Limb (tissue), 2 donors: ENCODE measurements around the gene ACOT2.
A peak's percentile ranks its signal among the peaks of the same experiment; 100 is the strongest.
"Not testable (repeated sequence)": the region's sequence is repeated elsewhere in the genome, so short reads cannot be mapped to it uniquely, and the experiment has no call there.

Experiments used
- DNase-seq, 2 donors: peaks; one replicate each; pipeline ENCODE4 v3.0.0-alpha.2; 2016; ENCODE audit errors: extremely low spot score in 2 of 2

ACOT2 gene, protein sequence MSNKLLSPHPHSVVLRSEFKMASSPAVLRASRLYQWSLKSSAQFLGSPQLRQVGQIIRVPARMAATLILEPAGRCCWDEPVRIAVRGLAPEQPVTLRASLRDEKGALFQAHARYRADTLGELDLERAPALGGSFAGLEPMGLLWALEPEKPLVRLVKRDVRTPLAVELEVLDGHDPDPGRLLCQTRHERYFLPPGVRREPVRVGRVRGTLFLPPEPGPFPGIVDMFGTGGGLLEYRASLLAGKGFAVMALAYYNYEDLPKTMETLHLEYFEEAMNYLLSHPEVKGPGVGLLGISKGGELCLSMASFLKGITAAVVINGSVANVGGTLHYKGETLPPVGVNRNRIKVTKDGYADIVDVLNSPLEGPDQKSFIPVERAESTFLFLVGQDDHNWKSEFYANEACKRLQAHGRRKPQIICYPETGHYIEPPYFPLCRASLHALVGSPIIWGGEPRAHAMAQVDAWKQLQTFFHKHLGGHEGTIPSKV

DNA sequence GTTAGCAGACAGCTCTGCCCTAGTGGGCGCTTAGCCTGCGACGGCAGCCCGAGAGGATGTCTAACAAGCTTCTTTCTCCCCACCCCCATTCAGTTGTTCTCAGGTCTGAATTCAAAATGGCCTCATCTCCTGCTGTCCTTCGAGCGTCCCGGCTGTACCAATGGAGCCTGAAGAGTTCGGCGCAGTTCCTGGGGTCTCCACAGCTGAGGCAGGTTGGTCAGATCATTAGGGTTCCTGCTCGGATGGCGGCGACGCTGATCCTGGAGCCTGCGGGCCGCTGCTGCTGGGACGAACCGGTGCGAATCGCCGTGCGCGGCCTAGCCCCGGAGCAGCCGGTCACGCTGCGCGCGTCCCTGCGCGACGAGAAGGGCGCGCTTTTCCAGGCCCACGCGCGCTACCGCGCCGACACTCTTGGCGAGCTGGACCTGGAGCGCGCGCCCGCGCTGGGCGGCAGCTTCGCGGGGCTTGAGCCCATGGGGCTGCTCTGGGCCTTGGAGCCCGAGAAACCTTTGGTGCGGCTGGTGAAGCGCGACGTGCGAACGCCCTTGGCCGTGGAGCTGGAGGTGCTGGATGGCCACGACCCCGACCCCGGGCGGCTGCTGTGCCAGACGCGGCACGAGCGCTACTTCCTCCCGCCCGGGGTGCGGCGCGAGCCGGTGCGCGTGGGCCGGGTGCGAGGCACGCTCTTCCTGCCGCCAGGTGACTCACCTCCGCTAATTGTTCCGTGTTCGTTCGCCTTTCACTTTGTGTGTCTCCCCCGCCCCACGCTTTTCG lies at the start of gene ACOT2:
Gene ACOT2 (plus strand): TSS at position 29 of the 774 bp plus-strand sequence. CDS start 28 bp downstream, at position 57.
- peak; percentile 85 to 86 for DNase-seq

DNA sequence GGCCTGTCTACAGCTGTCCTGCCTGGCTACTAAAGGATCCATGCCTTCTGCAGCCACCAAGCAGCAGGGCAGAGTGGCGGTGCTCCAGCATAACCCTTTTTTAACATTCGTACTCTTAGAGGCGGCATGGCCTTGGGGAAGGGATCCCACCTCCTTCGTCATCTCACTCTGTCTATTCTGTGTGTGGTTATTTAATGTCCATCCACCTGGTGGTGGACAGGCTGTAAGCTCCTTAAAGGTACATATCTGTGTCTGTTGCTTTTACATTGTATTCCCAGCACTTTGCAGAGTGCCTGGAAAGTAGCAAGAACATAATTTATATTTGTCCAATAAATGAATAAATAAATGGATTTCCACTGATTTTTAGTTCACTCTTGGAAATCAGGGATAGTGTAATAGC lies 47.8 kb upstream of the ACOT2 start:
- no peak for DNase-seq

DNA sequence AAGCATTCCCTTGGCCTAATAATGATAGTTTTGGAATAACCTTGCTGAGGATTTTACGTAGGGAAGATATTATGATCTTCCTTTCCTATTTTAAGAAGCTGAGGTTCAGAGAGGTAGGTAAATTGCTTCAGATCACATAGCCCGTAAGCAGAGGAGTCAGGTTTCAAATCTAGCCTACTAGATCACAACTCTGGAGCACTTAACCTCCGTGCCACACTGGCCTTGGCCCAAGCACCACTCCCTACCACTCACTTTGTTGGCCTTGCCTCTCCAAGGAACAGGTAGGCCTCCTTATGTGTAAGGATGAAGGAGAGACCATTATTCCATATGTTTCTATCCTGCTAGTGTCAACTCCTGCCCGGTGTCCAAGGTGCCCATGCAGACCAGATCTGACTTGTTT lies 44.5 kb upstream of the ACOT2 start:
- no peak for DNase-seq

DNA sequence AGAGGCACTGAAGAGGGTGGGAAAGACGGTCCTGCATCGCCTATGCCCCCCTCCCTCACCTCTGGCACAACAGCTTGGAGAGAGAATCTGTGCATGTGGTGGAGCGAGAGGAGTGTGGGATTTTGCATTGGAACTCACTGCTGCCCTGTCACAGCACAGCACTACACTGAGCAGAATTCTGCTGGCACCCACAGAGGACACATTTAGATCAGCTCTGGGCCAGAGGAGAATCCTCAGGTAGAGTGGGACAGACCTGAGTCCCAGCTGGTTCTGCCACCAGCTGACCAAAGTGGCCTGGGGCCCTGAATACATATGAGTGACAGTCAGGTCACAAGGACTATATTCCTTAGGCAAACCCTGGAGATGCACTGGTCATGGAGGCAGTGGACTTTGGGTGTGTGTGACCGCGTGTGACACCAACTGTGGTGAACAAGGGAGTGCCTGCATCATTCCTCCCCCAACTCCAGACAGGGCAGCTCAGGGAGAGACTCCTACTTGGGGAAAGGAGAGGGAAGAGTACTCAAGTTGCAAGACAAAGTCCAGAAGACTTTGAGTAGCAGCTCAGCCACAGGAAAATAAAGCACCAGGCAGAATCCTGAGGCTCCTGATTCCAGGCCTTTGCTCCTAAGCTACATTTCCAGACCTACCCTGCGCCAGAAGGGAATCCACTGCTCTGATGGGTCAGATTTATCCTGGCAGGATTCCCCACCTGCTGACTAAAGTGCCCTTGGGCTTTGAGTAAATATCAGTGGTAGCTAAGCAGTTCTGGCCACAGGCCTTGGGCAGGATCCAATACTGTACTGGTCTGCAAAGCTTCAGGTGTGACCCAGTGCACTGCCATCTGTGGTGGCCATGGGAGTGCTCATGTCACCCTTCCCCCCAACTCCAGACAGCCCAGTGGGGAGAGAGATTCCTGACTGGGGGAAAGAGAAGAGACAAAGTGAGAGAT lies 42.7 kb upstream of the ACOT2 start:
- no peak for DNase-seq

DNA sequence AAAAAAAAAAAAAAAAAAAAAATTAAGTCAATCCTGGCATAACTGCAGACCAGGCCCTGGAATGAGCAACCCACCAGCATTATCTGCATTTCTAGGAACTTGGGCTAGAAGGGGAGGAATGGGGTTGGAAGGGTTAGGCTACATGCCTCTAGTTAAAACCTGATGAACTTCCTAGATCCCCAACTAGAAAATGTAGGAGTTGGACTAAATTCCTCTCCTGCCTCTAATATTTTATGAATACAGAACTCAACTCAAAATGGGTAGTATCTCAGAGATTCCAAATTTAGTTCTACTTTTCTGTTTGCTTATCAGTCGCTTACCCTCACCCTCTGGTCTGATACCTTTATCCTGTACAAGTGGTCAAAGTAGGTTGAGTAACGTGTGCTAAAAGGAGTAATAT lies 39.7 kb upstream of the ACOT2 start:
- not testable (repeated sequence) for DNase-seq

DNA sequence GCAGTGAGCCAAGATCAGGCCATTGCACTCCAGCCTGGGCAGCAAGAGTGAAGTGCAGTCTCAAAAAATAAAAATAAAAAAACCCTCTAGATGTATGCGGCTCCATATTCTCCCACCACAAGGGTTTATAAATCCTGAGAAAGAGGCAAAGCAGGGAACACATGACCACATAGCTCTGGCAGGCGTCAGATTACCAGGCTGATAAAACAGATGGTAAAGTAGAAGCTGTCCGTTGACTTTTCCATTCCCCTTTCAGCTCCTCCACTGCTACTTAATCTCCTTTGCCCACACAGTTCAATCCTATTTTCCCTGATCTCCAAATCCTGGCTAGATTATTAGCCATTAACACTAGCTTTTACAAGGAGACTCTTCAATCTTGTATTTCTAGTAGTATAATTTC lies 37.0 kb upstream of the ACOT2 start:
- not testable (repeated sequence) for DNase-seq

DNA sequence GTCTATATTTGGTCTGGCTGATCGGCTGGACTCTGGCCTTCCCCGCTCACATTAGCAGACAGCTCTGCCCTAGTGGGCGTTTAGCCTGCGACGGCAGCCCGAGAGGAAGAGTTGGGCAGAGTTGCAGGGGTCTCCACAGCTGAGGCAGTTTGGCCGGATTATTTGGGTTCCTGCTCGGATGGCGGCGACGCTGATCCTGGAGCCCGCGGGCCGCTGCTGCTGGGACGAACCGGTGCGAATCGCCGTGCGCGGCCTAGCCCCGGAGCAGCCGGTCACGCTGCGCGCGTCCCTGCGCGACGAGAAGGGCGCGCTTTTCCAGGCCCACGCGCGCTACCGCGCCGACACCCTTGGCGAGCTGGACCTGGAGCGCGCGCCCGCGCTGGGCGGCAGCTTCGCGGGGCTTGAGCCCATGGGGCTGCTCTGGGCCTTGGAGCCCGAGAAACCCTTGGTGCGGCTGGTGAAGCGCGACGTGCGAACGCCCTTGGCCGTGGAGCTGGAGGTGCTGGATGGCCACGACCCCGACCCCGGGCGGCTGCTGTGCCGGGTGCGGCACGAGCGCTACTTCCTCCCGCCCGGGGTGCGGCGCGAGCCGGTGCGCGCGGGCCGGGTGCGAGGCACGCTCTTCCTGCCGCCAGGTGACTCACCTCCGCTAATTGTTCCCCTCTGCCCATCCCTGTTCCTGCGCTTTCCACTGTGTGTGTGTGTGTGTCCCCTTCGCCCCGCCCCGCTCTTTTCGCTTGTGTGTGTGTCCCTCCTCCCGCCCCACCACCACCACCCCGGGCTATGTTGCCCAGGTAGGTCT lies 31.6 kb upstream of the ACOT2 start:
- DNase-seq = not testable (repeated sequence)

DNA sequence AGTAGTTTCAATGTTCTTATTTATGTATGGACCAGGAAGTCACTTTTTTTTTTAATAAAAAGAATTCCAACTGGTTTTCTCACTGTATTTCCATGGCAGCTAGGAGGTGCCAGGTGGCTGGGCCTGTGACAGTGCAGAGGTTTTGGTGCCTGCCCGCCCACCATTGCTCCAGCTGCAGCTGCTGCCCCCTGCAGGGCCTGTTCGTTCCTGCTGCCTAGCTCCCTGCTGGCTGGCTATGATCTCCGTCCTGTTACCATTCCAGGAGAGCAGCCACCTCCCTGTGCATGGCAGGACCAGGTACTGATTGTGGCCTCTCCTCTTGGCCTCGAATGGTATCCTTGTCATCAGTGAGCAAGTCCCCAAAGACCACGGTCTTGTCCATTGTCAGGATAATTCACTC lies 30.0 kb upstream of the ACOT2 start:
- DNase-seq = not testable (repeated sequence)

DNA sequence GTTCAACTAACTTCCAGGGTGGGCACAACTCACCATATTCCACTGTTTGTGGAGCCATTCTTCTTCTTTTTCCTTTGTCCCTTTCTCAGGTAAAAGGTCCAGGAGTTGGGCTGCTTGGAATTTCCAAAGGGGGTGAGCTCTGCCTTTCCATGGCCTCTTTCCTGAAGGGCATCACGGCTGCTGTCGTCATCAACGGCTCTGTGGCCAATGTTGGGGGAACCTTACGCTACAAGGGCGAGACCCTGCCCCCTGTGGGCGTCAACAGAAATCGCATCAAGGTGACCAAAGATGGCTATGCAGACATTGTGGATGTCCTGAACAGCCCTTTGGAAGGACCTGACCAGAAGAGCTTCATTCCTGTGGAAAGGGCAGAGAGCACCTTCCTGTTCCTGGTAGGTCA lies 26.1 kb upstream of the ACOT2 start:
- not testable (repeated sequence) for DNase-seq

DNA sequence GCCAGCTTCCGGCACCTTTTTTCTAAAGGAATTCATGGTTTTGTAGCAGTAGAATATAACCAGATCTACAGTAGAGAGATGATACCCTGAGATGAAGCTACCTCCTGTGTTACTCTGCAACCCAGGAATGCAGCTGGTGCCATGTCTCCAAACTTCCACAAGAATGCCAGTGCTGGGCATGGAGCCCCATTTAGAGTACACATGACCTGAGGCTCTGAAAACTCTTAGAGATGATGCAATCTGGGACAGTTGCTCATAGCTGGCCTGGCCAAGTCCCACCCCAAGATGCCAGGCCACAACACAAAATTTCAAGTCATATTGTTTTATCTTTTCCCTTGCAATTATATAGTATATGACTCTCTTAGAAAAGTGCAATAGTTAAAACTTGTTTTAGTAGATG lies 23.7 kb upstream of the ACOT2 start:
- DNase-seq = not testable (repeated sequence)

DNA sequence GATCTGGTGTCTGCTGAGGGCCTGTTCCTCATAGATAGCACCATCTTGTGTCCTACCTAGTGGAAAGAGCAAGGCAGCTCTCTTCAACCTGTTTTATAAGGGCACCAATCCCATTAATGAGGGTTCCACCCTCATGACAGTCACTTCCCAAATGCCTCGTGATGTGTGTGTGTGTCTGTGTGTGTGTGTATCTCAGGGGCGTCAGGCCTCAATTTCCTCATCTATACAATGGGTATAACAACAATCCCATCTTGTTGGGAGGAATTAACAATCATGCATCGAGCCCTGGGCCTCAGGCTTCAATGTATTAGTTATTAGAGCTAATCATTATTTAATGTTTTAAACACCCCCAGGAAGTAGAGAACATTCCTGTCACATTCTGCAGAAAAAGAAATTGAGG lies 19.9 kb upstream of the ACOT2 start:
- not testable (repeated sequence) for DNase-seq

DNA sequence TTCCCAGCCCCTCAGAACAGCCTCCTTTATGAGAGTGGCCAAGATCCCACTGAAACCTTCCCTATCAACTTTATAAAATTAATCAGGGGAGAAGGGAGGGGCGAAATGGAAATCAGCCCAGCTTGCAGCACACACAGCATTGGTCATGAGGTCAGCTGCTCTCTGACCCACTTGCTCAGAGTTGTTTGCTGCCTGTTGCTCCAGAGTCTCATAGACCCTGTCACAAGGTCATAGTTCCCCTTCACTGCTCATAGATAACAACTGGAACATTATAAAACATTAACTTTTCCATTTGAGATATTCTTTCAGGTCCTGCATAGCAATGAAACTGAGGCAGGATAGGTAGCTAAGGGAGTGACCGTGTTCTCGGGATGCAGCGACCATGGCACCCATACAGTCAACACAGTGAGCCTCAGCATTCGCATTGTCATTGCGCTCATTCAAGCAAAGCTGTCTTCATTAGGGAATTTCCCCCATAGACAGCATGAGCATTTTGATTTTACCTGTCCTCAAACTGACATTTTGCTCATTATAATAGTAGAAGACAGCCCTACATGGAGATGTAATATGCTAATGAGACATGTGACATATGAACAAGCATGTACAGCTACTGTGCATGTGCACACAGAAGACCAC lies 19.0 kb upstream of the ACOT2 start:
- not testable (repeated sequence) for DNase-seq

DNA sequence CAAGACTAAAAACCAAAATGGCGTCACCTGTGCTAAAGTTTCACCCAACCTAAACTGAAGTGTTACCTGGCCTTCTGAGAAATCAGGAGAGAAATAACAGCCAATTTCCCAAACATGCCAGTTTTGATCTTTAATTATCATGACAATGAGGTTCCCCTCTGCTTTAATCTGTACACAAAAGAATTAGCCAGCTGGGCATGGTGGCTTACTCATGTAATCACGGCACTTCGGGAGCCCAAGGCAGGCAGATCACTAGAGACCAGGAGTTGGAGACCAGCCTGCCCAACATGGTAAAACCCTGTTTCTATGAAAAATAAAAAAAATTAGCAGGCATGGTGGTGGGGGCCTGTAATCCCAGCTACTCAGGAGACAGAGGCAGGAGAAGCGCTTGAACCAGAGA lies 15.2 kb upstream of the ACOT2 start:
- no peak for DNase-seq

DNA sequence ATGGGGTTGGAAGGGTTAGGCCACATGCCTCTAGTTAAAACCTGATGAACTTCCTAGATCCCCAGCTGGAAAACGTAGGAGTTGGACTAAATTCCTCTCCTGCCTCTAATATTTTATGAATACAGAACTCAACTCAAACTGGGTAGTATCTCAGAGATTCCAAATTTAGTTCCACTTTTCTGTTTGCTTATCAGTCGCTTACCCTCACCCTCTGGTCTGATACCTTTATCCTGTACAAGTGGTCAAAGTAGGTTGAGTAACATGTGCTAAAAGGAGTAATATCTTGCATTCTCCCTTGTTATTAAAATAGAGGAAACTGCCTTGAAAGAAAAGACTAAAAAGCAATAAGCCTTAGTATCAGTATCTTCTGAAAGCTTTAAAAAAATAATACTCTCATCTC lies 11.8 kb upstream of the ACOT2 start:
- not testable (repeated sequence) for DNase-seq

DNA sequence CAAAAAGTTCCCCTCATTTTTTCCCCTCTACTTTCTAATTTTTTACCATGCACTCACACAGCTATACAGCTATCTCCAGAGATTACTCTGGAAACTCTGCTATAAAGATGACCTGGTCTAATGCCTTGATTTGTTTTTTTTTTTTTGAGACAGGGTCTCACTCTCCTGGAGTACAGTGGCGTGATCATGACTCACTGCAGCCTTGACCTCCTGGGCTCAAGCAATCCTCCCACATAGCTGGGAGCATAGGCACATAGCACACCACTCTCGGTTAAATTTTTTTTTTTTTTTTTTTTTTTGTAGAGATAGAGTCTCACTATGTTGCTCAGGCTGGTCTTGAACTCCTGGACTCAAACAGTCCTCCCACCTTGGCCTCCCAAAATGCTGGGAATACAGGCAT lies 10.8 kb upstream of the ACOT2 start:
- DNase-seq = not testable (repeated sequence)

DNA sequence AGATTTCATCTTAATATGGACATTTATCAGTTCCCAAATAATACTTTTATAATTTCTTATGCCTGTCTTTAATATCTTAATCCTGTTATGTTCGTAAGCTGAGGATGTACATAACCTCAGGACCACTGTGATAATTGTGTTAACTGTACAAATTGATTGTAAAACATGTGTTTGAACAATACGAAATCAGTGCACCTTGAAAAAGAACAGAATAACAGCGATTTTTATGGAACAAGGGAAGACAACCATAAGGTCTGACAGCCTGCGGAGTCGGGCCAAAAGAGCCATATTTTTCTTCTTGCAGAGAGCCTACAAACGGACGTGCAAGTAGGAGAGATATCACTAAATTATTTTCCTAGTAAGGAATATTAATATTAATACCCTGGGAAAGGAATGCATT lies 6.8 kb upstream of the ACOT2 start:
- DNase-seq = not testable (repeated sequence)

DNA sequence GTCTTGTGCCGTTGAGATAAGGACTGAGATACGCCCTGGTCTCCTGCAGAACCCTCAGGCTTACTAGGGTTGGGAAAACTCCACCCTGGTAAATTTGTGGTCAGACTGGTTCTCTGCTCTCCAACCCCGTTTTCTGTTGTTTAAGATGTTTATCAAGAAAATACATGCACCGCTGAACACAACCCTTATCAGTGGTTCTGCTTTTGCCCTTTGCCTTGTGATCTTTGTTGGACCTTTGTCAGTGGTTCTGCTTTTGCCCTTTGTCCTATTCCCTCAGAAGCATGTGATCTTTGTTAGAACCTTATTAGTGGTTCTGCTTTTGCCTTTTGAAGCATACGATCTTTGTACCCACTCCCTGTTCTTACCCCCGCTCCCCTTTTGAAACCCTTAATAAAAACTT lies 6.3 kb upstream of the ACOT2 start:
- DNase-seq = not testable (repeated sequence)

DNA sequence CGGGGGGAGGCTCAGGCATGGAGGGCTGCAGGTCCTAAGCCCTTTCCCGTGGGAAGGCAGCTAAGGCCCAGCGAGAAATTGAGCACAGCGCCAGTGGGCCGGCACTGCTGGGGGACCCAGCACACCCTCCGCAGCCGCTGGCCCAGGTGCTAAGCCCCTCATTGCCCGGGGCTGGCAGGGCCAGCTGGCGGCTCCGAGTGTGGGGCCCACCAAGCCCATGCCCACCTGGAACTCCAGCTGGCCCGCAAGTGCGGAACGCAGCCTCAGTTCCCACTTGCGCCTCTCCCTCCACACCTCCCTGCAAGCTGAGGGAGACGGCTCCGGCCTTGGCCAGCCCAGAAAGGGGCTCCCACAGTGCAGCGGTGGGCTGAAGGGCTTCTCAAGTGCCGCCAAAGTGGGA lies 2.6 kb upstream of the ACOT2 start:
- not testable (repeated sequence) for DNase-seq

DNA sequence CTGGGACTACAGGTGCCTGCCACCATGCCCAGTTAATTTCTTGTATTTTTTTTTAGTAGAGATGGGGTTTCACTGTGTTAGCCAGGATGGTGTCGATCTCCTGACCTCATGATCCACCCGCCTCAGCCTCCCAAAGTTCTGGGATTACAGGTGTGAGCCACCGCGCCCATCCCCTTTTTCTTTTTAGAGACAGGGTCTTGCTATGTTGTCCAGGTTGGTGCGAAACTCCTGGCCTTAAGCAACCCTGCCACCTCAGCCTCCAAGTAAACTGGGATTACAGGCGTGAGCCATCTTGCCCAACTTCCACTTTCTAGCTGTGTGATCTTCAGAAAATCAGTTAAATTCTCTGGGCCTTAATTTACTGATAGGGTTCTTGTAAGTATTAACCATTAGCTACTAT lies 2.1 kb upstream of the ACOT2 start:
- not testable (repeated sequence) for DNase-seq

DNA sequence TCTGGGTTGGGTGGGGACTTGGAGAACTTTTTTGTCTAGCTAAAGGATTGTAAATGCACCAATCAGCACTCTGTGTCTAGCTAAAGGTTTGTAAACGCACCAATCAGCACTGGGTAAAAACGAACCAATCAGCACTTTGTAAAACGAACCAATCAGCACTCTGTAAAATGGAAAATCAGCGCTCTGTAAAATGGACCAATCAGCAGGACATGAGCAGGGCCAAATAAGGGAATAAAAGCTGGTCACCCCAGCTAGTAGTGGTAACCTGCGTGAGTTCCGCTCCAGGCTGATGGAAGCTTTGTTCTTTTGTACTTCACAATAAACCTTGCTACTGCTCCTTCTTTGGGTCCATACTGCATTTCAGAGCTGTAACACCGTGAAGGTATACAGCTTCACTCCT lies 1.7 kb upstream of the ACOT2 start:
- DNase-seq = no peak
